ENCODE measurements around the gene CTRB2.

Gene CTRB2

GRCh38 chr16:75237398-75238131 lies 30.6 kb upstream of the CTRB2 start:
- H3K4me3 ChIP-seq (ENCODE audit: low read depth, low read length), result no peak overlapping the region
- no peak for TF ChIP-seq CTCF (IDR thresholded peaks at IDR 0.05; ENCODE audit: low read depth, low read length, missing control alignments)
- in situ Hi-C loops (cut with HindIII; ENCODE audit: low sequenced_read_pairs), result loop anchor here (5.0 to 25.0 kb wide), 3 partner anchors 40 to 150 kb away; no protein-coding TSS in a partner anchor

GRCh38 chr16:75236736-75237397 lies 29.9 kb upstream of the CTRB2 start:
- in situ Hi-C loops (cut with HindIII; ENCODE audit: low sequenced_read_pairs), result loop anchor here (5.0 to 25.0 kb wide), 3 partner anchors 40 to 150 kb away; no protein-coding TSS in a partner anchor
- no peak overlapping the region for H3K4me3 ChIP-seq (ENCODE audit: low read depth, low read length)
- DNase-seq (ENCODE audit: low read depth), result no peak
- no peak for TF ChIP-seq CTCF (IDR thresholded peaks at IDR 0.05; ENCODE audit: low read depth, low read length, missing control alignments)

More at GRCh38 chr16:75237398-75238131, 30.6 kb upstream of the CTRB2 start:
- DNase-seq (ENCODE audit: low read depth), result no peak

GRCh38 chr16:75236232-75236631 lies 29.3 kb upstream of the CTRB2 start:
- no peak for TF ChIP-seq CTCF (IDR thresholded peaks at IDR 0.05; ENCODE audit: low read depth, low read length, missing control alignments)
- in situ Hi-C loops (cut with HindIII; ENCODE audit: low sequenced_read_pairs), result loop anchor here (5.0 to 25.0 kb wide), 3 partner anchors 39 to 151 kb away; no protein-coding TSS in a partner anchor
- no peak for DNase-seq (ENCODE audit: low read depth)
- H3K4me3 ChIP-seq (ENCODE audit: low read depth, low read length), result no peak overlapping the region

- no peak overlapping the region for H3K4me3 ChIP-seq (ENCODE audit: low read depth, low read length)
- in situ Hi-C loops (cut with HindIII; ENCODE audit: low sequenced_read_pairs), result loop anchor here (5.0 to 25.0 kb wide), 3 partner anchors 38 to 152 kb away; no protein-coding TSS in a partner anchor
- TF ChIP-seq CTCF (IDR thresholded peaks at IDR 0.05; ENCODE audit: low read depth, low read length, missing control alignments), result no peak
- DNase-seq (ENCODE audit: low read depth), result no peak
Observed at GRCh38 chr16:75235721-75236193, 28.8 kb upstream of the CTRB2 start.

GRCh38 chr16:75234856-75235696 lies 28.1 kb upstream of the CTRB2 start:
- in situ Hi-C loops (cut with HindIII; ENCODE audit: low sequenced_read_pairs), result loop anchor here (5.0 to 25.0 kb wide), 3 partner anchors 38 to 152 kb away; no protein-coding TSS in a partner anchor
- no peak overlapping the region for H3K4me3 ChIP-seq (ENCODE audit: low read depth, low read length)
- no peak for DNase-seq (ENCODE audit: low read depth)

More at GRCh38 chr16:75234856-75235696, 28.1 kb upstream of the CTRB2 start:
- TF ChIP-seq CTCF (IDR thresholded peaks at IDR 0.05; ENCODE audit: low read depth, low read length, missing control alignments), result no peak

Measured in astrocyte of the cerebellum (primary cell).